T-helper 2 cell (primary cell): Measurements from ENCODE around the gene ODAD4.
"Not testable (repeated sequence)": the region's sequence is repeated elsewhere in the genome, so short reads cannot be mapped to it uniquely, and the experiment has no call there.

Experiments used
- DNase-seq, 5 experiments: peaks; one replicate each; pipeline versions ENCODE4 v3.0.0 to v3.0.0-alpha.2; 2012 to 2022

Gene ODAD4

DNA sequence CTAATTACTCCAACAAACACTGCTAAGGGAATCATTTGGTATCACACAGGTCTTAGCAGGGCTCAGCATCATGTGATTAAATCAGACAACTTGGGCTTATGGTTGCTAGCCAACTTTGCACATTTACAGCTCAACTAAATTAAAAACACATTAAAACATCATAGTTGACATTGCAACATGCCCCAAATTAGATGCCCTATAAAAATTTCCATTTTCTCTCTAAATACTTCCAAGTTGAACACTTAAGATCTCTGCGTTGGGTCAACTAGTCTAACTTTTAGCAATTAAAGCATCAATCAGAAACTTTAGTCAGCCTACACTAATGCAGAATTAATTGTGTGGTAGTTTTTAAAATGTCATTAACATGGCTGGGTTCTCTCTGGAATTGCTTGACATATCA is 74.7 kb downstream of the ODAD4 start:
- DNase-seq: no peak

DNA sequence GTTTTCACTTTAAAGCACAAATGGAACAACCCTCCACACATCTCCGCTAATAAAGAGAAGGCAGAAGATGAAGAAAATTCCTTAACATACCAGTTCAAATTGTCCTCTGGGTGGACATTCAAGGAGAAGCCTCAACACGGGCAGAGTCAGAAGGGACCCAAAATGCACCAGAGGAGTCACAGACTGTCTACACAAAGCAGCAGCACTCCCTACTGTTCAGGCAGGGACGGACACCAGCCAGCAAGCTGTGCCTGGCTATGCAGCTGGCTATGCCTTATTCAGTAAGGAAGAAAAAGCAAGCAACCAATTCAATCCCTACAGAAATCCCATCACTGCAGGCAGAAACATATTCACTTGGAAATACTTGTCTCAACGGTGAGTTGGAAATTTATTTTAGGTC is 78.8 kb downstream of the ODAD4 start:
- no peak for DNase-seq

DNA sequence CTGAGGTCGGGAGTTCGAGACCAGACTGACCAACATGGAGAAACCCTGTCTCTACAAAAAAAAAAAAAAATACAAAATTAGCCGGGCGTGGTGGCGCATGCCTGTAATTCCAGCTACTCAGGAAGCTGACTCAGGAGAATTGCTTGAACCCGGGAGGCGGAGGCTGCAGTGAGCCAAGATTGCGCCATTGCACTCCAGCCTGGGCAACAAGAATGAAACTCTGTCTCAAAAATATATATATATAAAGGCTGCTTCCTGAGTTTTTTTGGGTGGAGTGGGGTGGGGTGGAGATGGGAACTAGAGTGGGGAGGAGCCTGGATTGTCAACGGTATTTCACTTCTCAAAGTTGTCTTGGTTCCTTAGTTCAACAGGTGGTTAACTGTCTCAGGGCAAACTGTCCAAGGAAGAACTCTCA is 79.9 kb downstream of the ODAD4 start:
- not testable (repeated sequence) for DNase-seq

DNA sequence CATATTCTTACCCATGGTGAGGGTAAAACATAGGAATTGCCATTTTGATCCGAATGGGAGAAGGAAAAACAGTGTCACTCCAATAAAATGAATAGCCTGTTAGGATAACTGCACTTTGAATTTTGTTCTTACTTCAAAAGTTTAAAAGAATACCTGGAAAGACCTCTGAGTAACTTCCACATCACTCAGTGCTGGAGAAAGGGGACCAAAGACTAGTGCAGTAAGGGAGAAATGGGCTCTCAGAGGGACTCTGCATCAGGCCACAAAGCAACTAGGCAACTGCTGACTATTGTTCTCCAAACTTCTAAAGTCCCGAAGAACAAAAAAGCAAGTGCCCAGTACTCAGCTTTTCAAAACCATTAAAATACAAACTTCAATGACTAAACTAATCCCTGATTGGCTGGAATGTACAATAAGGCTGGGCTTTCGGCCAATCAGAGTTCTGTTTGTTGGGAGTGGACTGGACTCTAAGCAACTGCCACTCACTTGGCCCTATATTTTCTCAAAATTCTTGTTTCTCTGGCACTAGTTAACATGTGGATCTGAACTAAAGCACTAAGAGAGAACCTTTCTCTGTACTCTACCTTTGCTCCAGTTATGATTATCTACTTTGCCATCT is 80.6 kb downstream of the ODAD4 start:
- DNase-seq: no peak

DNA sequence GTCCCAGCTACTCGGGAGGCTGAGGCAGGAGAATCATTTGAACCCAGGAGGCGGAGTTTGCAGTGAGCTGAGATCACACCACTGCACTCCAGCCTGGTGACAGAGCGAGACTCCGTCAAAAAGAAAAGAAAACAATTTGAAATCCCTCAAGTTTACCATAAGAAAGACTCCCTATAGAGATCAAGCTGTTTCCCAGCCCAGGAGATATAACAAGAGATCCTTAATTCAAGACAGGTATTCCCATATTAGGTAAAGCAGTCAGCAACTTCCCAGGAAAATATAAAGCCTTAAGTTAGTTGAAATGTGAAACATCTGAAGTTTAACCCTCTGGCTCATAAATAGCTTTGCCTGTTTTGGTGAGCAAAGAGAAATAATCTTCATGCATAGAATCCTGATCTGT is 81.9 kb downstream of the ODAD4 start:
- DNase-seq: not testable (repeated sequence)

DNA sequence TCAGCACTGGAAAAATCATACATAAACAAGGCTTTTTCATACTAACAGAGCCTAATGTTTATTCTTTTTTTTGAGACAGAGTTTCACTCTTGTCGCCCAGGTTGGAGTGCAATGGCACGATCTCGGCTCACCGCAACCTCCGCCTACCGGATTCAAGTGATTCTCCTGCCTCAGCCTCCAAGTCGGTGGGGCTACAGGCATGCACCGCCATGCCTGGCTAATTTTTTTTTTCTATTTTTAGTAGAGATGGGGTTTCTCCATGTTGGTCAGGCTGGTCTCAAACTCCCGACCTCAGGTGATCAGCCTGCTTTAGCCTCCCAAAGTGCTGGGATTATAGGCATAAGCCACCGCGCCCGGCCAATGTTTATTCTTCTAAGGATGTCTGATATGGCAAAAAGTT is 83.3 kb downstream of the ODAD4 start:
- DNase-seq: not testable (repeated sequence)
